WTC11 (cell line): Measurements from ENCODE around the gene RBM3. TPM values are rescaled to one million over a fixed set of nuclear protein-coding genes. Genes with fewer than 3 reads are reported as not detected.

ENCODE experiments used
- ATAC-seq: fragments of 200-7000 bp; cut with Tn5 transposase; 2 replicates; pipeline ENCODE4 v1.10.0; 2021; ENCODE audit warnings: mild to moderate bottlenecking, moderate library complexity
- CTCF ChIA-PET: fragments of 300-600 bp; sonication (Branson Sonifier 250); formaldehyde crosslinking; loops from one replicate; lab custom pipeline; 2021; ENCODE audit warnings: antibody characterized with exemption; lab: Charles Lee
- POLR2A ChIA-PET: fragments of 350-600 bp; sonication (Branson Sonifier 250); formaldehyde crosslinking; loops from one replicate; lab custom pipeline; 2021; ENCODE audit warnings: antibody characterized with exemption; lab: Charles Lee
- DNase-seq: peaks from one replicate; pipeline ENCODE4 v3.0.0; 2021; ENCODE audit warnings: low spot score
- H3K27ac Mint-ChIP-seq: 2 replicates; pipeline ENCODE4 v1.8.0; 2021; ENCODE audit warnings: mixed read lengths
- H3K27me3 Mint-ChIP-seq: 2 replicates; pipeline ENCODE4 v1.8.0; 2021; ENCODE audit warnings: low read depth, mild to moderate bottlenecking, moderate library complexity, mixed read lengths
- H3K36me3 Mint-ChIP-seq: 2 replicates; pipeline ENCODE4 v1.8.0; 2021; ENCODE audit warnings: mixed read lengths
- H3K4me1 Mint-ChIP-seq: 2 replicates; pipeline ENCODE4 v1.8.0; 2022; ENCODE audit warnings: mixed read lengths
- H3K4me3 Mint-ChIP-seq: 2 replicates; pipeline ENCODE4 v1.8.0; 2021; ENCODE audit warnings: mild to moderate bottlenecking, moderate library complexity, mixed read lengths
- H3K9me3 Mint-ChIP-seq: 2 replicates; pipeline ENCODE4 v1.8.0; 2021; ENCODE audit warnings: mixed read lengths
- CBFB ChIP-seq: sonication (generic); formaldehyde crosslinking; IDR thresholded peaks from 2 replicates; pipeline ENCODE4 v1.8.1; 2022; ENCODE audit warnings: mild to moderate bottlenecking, low read depth, missing genetic modification reagents
- CREB1 ChIP-seq: sonication (generic); formaldehyde crosslinking; IDR thresholded peaks from 2 replicates; pipeline ENCODE4 v1.8.0; 2023; ENCODE audit warnings: mild to moderate bottlenecking, missing genetic modification reagents
- CREM ChIP-seq: sonication (generic); formaldehyde crosslinking; IDR thresholded peaks from 2 replicates; pipeline ENCODE4 v1.8.1; 2022; ENCODE audit warnings: mild to moderate bottlenecking, missing genetic modification reagents, moderate library complexity
- ELF4 ChIP-seq: sonication (generic); formaldehyde crosslinking; IDR thresholded peaks from 2 replicates; pipeline ENCODE4 v1.8.1; 2022; ENCODE audit warnings: low read depth, mild to moderate bottlenecking, moderate library complexity, missing genetic modification reagents
- ETV6 ChIP-seq: sonication (generic); formaldehyde crosslinking; IDR thresholded peaks from 2 replicates; pipeline ENCODE4 v1.8.1; 2022; ENCODE audit warnings: mild to moderate bottlenecking, missing genetic modification reagents
- FOXK1 ChIP-seq: sonication (generic); formaldehyde crosslinking; IDR thresholded peaks from 2 replicates; pipeline ENCODE4 v1.8.0; 2022; ENCODE audit warnings: mild to moderate bottlenecking, moderate library complexity, missing genetic modification reagents
- JAZF1 ChIP-seq: fragments of 250-450 bp; sonication (Bioruptor Pico); IDR thresholded peaks from 2 replicates; pipeline ENCODE4 v1.9.0; 2021; ENCODE audit warnings: moderate library complexity, mild to moderate bottlenecking, inconsistent platforms
- MLX ChIP-seq: sonication (generic); formaldehyde crosslinking; IDR thresholded peaks from 2 replicates; pipeline ENCODE4 v1.8.1; 2023; ENCODE audit warnings: mild to moderate bottlenecking, missing genetic modification reagents, moderate library complexity
- MYBL2 ChIP-seq: sonication (generic); formaldehyde crosslinking; IDR thresholded peaks from 2 replicates; pipeline ENCODE4 v1.8.1; 2023; ENCODE audit warnings: mild to moderate bottlenecking, moderate library complexity, missing genetic modification reagents
- NFE2L1 ChIP-seq: sonication (generic); formaldehyde crosslinking; IDR thresholded peaks from 2 replicates; pipeline ENCODE4 v1.8.1; 2023; ENCODE audit warnings: missing genetic modification reagents
- USF1 ChIP-seq: sonication (generic); formaldehyde crosslinking; IDR thresholded peaks from 2 replicates; pipeline ENCODE4 v1.8.0; 2022; ENCODE audit warnings: mild to moderate bottlenecking, missing genetic modification reagents
- ZNF121 ChIP-seq: sonication (generic); formaldehyde crosslinking; IDR thresholded peaks from 2 replicates; pipeline ENCODE4 v1.8.0; 2023; ENCODE audit warnings: missing genetic modification reagents
- ZNF232 ChIP-seq: sonication (generic); formaldehyde crosslinking; IDR thresholded peaks from 2 replicates; pipeline ENCODE4 v1.8.0; 2022; ENCODE audit warnings: mild to moderate bottlenecking, missing genetic modification reagents
- ZNF281 ChIP-seq: sonication (generic); formaldehyde crosslinking; IDR thresholded peaks from 2 replicates; pipeline ENCODE4 v1.8.0; 2023; ENCODE audit warnings: mild to moderate bottlenecking, missing genetic modification reagents
- ZNF512 ChIP-seq: sonication (generic); formaldehyde crosslinking; IDR thresholded peaks from 2 replicates; pipeline ENCODE4 v1.8.1; 2022; ENCODE audit warnings: missing genetic modification reagents, borderline replicate concordance
- total RNA-seq: library from RNA; stranded (reverse); gene quantifications from 3 replicates; pipeline ENCODE4 v1.2.3, GENCODE V29; 2021
- TF ChIP-seq, protein P1 (sequence below): fragments of 250-450 bp; sonication (Bioruptor Pico); IDR thresholded peaks from 2 replicates; pipeline ENCODE4 v1.9.0; 2021; ENCODE audit warnings: moderate library complexity, mild to moderate bottlenecking, inconsistent platforms, borderline replicate concordance
- TF ChIP-seq, protein P2 (sequence below): sonication (generic); formaldehyde crosslinking; IDR thresholded peaks from 2 replicates; pipeline ENCODE4 v1.8.1; 2023; ENCODE audit warnings: mild to moderate bottlenecking, missing genetic modification reagents, borderline replicate concordance

RBM3 gene
- total RNA-seq, 1 experiment from 2014 or later = 148 TPM

DNA sequence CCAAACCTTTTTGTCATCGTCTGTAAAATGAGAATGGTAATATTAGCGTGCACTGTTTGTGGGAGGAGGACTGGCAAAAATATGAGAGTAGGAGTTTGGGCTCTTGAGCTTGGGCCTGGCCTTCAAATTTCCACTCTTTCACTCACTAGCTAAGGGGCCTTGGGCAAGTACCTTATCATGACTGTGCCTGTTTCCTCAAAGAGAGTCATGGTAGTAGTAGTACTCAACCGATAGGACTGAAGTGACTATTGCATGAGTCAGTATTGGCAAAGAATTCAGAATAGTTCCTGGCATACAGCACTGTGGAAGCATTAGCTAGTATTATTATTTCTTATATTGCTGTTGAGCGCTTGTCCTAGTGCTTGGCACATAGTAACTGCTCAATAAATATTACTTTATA is 16.0 kb upstream of the RBM3 start:
- Mint-ChIP-seq H3K4me1 (peaks cover 8% of the 10 kb centered on the region), H3K27me3 (no peaks in the 10 kb centered on the region), H3K4me3 (no peak overlapping the region)
- POLR2A ChIA-PET = no interaction called here
- CTCF ChIA-PET = no interaction called here
- TF ChIP-seq ZNF512 (CRISPR knock-in tag) (no peak), USF1 (CRISPR knock-in tag) (no peak), ELF4 (no peak), JAZF1 (CRISPR knock-in tag) (no peak), ZNF281 (no peak), ETV6 (CRISPR knock-in tag) (no peak), MYBL2 (CRISPR knock-in tag) (no peak), ZNF232 (CRISPR knock-in tag) (no peak), FOXK1 (CRISPR knock-in tag) (no peak), CREB1 (CRISPR knock-in tag) (no peak), MLX (CRISPR knock-in tag) (no peak), NFE2L1 (CRISPR knock-in tag) (no peak), CREM (CRISPR knock-in tag) (no peak), CBFB (CRISPR knock-in tag) (no peak), ZNF121 (no peak)
- TF ChIP-seq, protein P1, sequence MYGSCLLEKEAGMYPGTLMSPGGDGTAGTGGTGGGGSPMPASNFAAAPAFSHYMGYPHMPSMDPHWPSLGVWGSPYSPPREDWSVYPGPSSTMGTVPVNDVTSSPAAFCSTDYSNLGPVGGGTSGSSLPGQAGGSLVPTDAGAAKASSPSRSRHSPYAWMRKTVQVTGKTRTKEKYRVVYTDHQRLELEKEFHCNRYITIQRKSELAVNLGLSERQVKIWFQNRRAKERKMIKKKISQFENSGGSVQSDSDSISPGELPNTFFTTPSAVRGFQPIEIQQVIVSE (CRISPR knock-in tag) = no peak
- TF ChIP-seq, protein P2, sequence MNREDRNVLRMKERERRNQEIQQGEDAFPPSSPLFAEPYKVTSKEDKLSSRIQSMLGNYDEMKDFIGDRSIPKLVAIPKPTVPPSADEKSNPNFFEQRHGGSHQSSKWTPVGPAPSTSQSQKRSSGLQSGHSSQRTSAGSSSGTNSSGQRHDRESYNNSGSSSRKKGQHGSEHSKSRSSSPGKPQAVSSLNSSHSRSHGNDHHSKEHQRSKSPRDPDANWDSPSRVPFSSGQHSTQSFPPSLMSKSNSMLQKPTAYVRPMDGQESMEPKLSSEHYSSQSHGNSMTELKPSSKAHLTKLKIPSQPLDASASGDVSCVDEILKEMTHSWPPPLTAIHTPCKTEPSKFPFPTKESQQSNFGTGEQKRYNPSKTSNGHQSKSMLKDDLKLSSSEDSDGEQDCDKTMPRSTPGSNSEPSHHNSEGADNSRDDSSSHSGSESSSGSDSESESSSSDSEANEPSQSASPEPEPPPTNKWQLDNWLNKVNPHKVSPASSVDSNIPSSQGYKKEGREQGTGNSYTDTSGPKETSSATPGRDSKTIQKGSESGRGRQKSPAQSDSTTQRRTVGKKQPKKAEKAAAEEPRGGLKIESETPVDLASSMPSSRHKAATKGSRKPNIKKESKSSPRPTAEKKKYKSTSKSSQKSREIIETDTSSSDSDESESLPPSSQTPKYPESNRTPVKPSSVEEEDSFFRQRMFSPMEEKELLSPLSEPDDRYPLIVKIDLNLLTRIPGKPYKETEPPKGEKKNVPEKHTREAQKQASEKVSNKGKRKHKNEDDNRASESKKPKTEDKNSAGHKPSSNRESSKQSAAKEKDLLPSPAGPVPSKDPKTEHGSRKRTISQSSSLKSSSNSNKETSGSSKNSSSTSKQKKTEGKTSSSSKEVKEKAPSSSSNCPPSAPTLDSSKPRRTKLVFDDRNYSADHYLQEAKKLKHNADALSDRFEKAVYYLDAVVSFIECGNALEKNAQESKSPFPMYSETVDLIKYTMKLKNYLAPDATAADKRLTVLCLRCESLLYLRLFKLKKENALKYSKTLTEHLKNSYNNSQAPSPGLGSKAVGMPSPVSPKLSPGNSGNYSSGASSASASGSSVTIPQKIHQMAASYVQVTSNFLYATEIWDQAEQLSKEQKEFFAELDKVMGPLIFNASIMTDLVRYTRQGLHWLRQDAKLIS (CRISPR knock-in tag) = no peak
- TF ChIP-seq, all 79 proteins: peak for 0
- no peak for DNase-seq
- no peak overlapping the region for H3K27ac Mint-ChIP-seq
- no peaks in the 10 kb centered on the region for H3K9me3 Mint-ChIP-seq
- peaks cover 6% of the 10 kb centered on the region for H3K36me3 Mint-ChIP-seq
- no peak for ATAC-seq
